GM06990 (cell line): ENCODE results near the gene SF3A2.

Source experiments
- DNase-seq: peaks from one replicate; pipeline ENCODE4 v3.0.0-alpha.2; 2011; ENCODE audit not compliant: insufficient read length; ENCODE audit errors: extremely low read depth
- H3K27me3 ChIP-seq: replicated peaks from 2 replicates; pipeline ENCODE4 v1.6.0; 2011; ENCODE audit warnings: low read length; ENCODE audit not compliant: control insufficient read depth, insufficient read depth
- H3K36me3 ChIP-seq: 2 replicates; pipeline ENCODE4 v1.5.1; 2011; ENCODE audit warnings: low read length; ENCODE audit not compliant: control insufficient read depth, insufficient read depth
- H3K4me3 ChIP-seq: replicated peaks from 2 replicates; pipeline ENCODE4 v1.5.1; 2011; ENCODE audit warnings: low read depth, mild to moderate bottlenecking, control low read depth, low read length
- TF ChIP-seq, protein P1 (sequence below): IDR thresholded peaks from 2 replicates; pipeline ENCODE4 v1.5.1; 2011; ENCODE audit warnings: low read length, control low read depth, mild to moderate bottlenecking, inconsistent platforms; ENCODE audit not compliant: insufficient read depth, poor library complexity, severe bottlenecking

SF3A2 gene

DNA sequence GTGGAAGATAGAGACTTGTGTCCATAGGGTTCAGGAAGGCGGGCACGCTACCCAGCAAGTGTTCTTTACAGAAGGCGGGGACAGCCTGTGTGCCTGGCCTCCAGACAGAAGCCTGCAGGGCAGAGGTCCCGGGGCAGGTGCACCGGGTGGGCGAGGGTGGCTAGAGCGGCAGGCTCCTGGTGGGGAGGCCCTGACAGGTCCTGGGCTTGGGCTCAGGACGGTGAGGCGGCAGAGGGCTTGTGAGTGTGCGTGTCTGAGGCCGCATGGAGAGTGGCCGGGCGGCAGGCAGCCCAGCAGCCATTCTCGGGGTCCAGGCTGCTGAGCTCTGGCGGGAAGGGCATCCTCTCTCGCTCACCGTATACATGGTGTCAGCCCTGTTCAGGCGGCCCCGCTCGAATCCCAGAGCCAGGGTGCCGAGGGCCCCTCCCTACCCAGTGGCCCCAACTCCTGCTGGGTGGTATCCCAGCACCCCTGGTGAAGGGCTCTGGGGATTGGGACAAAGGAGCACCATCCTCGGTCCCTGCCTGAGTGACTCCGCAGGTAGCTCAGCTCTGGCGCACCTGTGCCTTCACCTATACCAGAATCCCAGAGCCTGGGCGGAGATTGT, 9.5 kb downstream of the SF3A2 start:
- Histone ChIP-seq H3K36me3 (peaks cover 50% of the 10 kb centered on the region), H3K27me3 (no peaks in the 10 kb centered on the region; the same call in 1 of the 2 replicates), H3K4me3 (no peak overlapping the region)
- TF ChIP-seq, protein P1, sequence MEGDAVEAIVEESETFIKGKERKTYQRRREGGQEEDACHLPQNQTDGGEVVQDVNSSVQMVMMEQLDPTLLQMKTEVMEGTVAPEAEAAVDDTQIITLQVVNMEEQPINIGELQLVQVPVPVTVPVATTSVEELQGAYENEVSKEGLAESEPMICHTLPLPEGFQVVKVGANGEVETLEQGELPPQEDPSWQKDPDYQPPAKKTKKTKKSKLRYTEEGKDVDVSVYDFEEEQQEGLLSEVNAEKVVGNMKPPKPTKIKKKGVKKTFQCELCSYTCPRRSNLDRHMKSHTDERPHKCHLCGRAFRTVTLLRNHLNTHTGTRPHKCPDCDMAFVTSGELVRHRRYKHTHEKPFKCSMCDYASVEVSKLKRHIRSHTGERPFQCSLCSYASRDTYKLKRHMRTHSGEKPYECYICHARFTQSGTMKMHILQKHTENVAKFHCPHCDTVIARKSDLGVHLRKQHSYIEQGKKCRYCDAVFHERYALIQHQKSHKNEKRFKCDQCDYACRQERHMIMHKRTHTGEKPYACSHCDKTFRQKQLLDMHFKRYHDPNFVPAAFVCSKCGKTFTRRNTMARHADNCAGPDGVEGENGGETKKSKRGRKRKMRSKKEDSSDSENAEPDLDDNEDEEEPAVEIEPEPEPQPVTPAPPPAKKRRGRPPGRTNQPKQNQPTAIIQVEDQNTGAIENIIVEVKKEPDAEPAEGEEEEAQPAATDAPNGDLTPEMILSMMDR = no peak
- DNase-seq = no peak

DNA sequence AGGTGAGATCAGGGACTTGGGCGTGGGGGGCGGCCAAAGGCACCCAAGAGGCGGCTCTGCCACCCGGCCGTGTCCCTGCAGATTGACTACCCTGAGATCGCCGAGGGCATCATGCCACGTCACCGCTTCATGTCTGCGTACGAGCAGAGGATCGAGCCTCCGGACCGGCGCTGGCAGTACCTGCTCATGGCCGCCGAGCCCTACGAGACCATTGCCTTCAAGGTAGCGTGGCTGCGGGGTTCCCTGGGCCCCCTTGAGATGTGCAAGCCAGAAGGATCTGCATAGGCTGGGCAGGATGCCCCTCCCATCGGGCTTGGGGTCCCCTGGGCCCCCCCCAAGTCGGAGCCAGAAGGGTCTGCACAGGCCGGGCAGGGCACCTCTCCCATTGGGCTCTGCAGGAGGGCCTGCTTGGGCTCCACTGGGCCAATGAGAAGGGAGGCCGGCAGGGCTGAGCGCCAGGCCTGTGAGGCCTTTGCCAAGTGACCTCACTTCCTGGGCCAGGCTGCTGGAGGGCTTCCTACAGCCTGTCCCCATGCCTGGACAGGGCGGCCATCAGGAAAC, 10.3 kb downstream of the SF3A2 start:
- no peaks in the 10 kb centered on the region; the same call in 1 of the 2 replicates for H3K27me3 ChIP-seq
- TF ChIP-seq, protein P1 = no peak
- peaks cover 48% of the 10 kb centered on the region for H3K36me3 ChIP-seq
- no peak overlapping the region for H3K4me3 ChIP-seq
- DNase-seq = no peak

DNA sequence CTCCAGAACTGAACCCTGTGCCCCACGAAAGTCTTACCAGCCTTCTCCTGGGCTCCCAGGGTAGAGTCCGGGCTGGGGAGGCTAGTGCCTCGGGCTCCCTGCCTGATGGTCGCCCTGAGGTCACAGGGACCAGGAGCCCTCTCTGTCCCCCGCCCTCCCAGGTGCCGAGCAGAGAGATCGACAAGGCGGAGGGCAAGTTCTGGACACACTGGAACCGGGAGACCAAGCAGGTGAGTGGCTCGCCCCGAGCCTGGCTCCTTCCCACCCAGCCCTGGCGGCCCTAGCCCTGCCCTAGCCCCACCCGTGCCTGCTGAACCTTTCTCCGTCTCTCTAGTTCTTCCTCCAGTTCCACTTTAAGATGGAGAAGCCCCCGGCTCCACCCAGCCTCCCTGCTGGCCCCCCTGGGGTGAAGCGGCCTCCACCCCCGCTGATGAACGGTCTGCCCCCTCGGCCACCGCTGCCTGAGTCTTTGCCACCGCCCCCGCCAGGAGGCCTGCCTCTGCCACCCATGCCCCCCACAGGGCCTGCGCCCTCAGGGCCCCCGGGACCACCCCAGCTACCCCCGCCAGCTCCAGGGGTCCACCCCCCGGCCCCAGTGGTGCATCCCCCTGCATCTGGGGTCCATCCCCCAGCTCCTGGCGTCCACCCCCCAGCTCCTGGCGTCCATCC, 10.9 kb downstream of the SF3A2 start:
- peaks cover 44% of the 10 kb centered on the region for H3K36me3 ChIP-seq
- no peak for DNase-seq
- no peak overlapping the region for H3K4me3 ChIP-seq

DNA sequence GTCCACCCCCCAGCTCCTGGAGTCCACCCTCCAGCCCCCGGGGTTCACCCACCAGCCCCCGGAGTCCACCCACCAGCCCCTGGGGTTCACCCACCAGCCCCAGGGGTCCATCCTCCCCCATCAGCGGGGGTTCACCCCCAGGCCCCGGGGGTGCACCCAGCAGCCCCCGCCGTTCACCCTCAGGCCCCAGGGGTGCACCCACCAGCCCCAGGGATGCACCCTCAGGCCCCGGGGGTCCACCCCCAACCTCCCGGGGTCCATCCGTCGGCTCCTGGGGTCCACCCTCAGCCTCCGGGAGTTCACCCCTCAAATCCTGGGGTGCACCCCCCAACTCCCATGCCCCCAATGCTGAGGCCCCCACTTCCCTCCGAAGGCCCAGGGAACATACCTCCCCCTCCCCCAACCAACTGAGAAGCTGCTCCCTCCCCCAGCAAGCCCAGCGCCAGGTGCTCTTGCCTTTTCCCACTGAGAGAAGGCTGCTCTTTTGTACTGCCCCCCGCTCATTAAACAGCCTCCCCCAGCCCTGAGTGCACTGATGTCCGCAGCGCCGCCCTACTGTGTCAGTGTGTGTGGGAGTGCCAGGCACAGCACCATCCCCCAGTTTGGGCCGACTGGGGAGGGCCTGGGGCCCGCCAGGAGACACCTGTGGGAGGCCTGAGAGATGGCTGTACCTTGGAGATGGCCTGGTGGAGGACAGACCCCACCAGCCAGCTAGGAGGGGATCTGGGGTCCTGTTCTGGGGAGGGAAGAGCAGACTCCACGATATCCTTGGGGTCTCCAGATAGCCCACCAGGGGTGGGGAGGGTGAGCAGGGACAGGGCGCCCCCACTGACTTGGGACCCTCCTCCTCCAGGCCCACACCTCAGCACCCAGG, 11.7 kb downstream of the SF3A2 start:
- H3K36me3 ChIP-seq = peaks cover 38% of the 10 kb centered on the region

More for the DNA sequence above, 10.9 kb downstream of the SF3A2 start:
- no peaks in the 10 kb centered on the region; the same call in 1 of the 2 replicates for H3K27me3 ChIP-seq
- TF ChIP-seq, protein P1 = no peak

DNA sequence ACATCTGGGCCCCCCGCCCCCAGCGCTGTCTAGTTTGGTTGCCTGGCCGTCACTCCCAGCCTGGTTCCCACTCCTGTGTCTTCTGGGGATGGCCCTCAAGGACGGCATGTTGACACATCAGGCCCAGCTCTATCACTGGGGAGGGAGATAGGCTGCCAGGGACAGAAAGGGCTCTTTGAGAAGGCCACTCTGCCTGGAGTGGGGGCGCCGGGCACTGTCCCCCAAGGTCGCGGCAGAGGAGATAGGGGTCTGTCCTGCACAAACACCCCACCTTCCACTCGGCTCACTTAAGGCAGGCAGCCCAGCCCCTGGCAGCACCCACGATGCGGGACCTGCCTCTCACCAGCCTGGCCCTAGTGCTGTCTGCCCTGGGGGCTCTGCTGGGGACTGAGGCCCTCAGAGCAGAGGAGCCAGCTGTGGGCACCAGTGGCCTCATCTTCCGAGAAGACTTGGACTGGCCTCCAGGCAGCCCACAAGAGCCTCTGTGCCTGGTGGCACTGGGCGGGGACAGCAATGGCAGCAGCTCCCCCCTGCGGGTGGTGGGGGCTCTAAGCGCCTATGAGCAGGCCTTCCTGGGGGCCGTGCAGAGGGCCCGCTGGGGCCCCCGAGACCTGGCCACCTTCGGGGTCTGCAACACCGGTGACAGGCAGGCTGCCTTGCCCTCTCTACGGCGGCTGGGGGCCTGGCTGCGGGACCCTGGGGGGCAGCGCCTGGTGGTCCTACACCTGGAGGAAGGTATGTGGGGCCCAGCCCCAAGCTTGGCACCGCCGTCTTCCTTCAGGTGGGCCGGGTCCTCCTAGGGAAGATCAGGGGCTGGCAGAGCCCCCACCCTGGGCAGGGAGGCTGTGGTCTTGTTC, 12.6 kb downstream of the SF3A2 start, which contains the start of gene AMH:
TSS of gene AMH (plus strand) at position 314 of the 857 bp plus-strand sequence. CDS start at position 324, 10 bp downstream.
- TF ChIP-seq, protein P1 = no peak
- Histone ChIP-seq H3K27me3 (no peaks in the 10 kb centered on the region; the same call in 1 of the 2 replicates), H3K36me3 (peaks cover 30% of the 10 kb centered on the region), H3K4me3 (no peak within 1 kb of the TSS)
- DNase-seq = no peak

More for the DNA sequence above, 11.7 kb downstream of the SF3A2 start:
- TF ChIP-seq, protein P1 = no peak
- DNase-seq = no peak
- Histone ChIP-seq H3K27me3 (no peaks in the 10 kb centered on the region; the same call in 1 of the 2 replicates), H3K4me3 (no peak overlapping the region)
